Adrenal gland (tissue), 5 donors: ENCODE measurements around the gene ALG3.

Experiments used
- POLR2A ChIP-seq, 2 donors: fragments of 450-650 bp; IDR thresholded peaks; one replicate each; pipeline ENCODE4 v1.6.1; 2017; ENCODE audit warnings: antibody characterized with exemption in 2 of 2, mild to moderate bottlenecking in 2 of 2, moderate library complexity in 1 of 2
- TF ChIP-seq, protein P1 (sequence below), 6 experiments: fragments of 450-650 bp in 4 of 6; fragments of 200-600 bp in 2 of 6; sonication (generic) in 1 of 6; IDR thresholded peaks; 1 replicate in 5 of 6; 2 replicates in 1 of 6; pipeline versions ENCODE4 v1.5.1 to v1.8.0; 2016 to 2021; ENCODE audit warnings: antibody characterized with exemption in 6 of 6, mild to moderate bottlenecking in 2 of 6, moderate library complexity in 1 of 6
- donor health status: DM: no; HTN: no; CAD: no.

DNA sequence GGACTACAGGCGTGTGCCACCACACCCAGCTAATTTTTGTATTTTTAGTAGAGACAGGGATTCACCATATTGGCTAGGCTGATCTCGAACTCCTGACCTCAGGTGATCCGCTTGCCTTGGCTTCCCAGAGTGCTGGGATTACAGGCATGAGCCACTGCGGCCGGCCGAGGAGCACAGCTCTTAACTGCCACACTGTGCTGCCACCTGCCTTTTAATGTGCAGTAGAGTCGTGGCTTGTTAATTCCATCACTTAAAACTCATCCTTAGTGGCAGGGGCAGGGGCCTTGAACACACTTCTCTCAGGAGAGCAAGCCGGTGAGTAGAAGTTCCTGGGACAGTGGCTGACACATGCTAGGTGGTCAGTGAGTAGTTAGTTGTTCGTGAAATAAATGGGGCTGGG, 50.3 kb downstream of the ALG3 start:
- no peak for TF ChIP-seq POLR2A (IDR thresholded peaks at IDR 0.05)
- TF ChIP-seq, protein P1, sequence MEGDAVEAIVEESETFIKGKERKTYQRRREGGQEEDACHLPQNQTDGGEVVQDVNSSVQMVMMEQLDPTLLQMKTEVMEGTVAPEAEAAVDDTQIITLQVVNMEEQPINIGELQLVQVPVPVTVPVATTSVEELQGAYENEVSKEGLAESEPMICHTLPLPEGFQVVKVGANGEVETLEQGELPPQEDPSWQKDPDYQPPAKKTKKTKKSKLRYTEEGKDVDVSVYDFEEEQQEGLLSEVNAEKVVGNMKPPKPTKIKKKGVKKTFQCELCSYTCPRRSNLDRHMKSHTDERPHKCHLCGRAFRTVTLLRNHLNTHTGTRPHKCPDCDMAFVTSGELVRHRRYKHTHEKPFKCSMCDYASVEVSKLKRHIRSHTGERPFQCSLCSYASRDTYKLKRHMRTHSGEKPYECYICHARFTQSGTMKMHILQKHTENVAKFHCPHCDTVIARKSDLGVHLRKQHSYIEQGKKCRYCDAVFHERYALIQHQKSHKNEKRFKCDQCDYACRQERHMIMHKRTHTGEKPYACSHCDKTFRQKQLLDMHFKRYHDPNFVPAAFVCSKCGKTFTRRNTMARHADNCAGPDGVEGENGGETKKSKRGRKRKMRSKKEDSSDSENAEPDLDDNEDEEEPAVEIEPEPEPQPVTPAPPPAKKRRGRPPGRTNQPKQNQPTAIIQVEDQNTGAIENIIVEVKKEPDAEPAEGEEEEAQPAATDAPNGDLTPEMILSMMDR (IDR thresholded peaks at IDR 0.05), result no peak
